ENCODE data around the gene CSNK2A2.
A peak's percentile ranks its signal among the peaks of the same experiment; 100 is the strongest.

Gene CSNK2A2

GRCh38 chr16:58198022-58198683 lies at the start of gene CSNK2A2:
TSS of gene CSNK2A2 (minus strand) at chr16:58198106. CDS start at chr16:58197736, 370 bp downstream.
- DNase-seq: peak; percentile 75

DNA sequence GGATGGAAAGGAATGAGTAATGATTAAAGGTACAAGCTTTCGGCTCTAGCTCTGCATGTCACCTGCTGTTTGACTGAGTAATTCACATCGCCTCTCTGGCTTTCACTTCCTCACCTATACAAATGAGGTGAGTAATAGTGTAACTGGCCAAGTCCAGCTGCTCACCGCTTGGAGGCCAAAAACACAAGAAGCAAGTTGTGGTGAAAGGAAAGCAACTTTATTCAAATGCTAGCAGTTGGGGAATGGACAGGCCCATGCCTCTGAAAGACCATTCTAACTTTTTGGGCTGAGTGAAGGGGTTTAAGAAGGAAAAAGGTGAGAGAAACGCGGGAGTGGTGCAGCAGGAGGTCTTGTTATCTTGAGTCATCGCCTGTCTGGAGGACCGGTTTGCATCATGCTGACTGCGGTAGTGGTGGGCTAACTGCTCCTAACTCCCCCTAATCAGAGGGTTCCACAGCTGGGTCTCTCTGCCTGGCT lies 45.7 kb upstream of the CSNK2A2 start:
- peak; percentile 70 for DNase-seq

GRCh38 chr16:58236831-58237230 lies 38.9 kb upstream of the CSNK2A2 start:
- DNase-seq: no peak

GRCh38 chr16:58236231-58236690 lies 38.4 kb upstream of the CSNK2A2 start:
- DNase-seq: peak; percentile 89

GRCh38 chr16:58235663-58236062 lies 37.8 kb upstream of the CSNK2A2 start:
- DNase-seq: no peak

DNA sequence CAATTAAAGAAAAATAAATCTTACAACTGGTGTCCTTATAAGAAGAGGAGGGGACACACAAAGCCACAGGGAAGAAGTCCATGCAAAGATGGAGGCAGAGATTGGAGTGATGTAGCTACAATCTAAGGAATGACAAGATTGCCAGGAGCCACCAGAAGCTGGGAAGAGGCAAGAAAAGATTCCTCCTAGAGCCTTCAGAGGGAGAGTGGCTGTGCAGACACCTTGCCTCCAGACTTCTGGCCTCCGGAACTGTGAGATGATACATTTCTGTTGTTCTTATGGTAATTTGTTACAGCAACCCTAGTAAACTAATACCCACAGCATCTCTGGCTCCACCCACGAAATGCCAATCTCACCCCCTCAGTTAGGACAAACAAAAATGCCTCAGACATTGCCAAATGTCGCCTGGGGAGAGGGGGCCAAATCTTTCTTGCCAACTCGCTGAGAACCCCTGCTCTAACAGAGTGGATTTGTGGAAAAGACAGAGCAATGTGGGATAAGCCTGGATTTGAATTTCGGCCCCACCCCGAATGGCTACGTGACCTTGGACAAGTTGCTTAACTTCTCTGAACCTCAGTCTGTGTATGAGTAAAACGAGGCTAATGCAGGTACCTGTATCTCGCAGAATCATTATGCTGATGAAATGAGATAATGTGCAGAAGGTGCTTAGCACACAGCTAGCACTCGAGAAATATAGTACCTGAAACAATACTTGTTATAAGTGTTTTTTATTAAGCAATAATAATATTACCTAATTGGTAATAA lies 37.1 kb upstream of the CSNK2A2 start:
- DNase-seq: no peak

- no peak for DNase-seq
Observed at GRCh38 chr16:58230259-58230658, 32.4 kb upstream of the CSNK2A2 start.

DNA sequence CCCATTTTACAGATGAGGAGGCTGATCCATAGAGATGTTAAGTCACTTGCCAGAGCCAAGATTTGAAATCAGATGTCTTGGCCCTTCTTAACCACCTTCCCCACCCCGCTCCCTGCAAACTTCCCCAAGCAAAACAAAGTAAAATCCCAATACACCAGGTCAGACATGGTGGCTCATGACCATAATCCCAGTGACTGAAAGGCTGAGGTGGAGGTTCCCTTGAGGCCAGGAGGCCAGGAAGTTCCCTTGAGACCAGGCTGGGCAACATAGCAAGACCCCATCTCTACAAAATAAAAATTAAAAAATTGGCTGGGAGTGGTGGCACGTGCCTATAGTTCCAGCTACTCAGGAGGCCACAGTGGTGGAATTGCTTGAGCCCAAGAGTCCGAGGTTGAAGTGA lies 28.9 kb upstream of the CSNK2A2 start:
- DNase-seq: no peak

GRCh38 chr16:58225965-58226602 lies 28.2 kb upstream of the CSNK2A2 start:
- DNase-seq: no peak

- peak; percentile 91 for DNase-seq
Observed at GRCh38 chr16:58222532-58223316, 24.8 kb upstream of the CSNK2A2 start.

DNA sequence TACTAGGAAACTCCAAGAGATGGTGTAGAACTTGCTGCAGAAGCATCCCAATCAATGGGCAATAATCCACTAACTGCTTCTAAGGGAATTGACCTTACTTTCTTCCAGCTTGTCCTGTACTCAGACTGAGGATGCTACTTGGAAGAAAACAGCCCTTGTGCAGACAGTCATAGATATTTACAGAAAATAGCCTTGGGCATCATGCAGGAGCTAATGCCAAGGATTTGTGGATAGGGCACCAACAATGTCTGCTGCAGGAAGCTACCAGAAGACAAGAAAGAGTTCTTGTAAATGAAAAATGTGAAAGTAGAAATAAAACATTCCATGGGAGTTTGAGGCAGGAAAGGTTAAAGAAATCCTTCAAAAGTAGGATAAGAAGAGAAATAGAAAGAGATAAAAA lies 21.5 kb upstream of the CSNK2A2 start:
- no peak for DNase-seq

DNA sequence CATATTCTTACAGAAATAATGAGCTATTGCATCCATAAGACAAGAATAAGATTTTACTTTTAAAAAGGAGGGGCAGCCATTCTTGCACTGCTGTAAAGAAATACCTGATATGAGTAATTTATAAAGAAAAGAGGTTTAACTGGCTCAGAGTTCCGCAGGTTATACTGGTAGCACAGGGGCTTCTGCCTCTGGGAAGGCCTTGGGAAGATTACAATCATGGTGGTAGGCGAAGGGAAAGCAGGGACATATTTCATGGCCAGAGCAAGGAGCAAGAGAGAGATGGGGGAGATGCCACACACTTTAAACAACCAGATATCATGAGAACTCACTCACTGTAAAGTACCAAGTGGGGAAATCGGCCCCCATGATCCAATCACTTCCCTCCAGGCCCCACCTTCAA lies 20.9 kb upstream of the CSNK2A2 start:
- DNase-seq: no peak

DNA sequence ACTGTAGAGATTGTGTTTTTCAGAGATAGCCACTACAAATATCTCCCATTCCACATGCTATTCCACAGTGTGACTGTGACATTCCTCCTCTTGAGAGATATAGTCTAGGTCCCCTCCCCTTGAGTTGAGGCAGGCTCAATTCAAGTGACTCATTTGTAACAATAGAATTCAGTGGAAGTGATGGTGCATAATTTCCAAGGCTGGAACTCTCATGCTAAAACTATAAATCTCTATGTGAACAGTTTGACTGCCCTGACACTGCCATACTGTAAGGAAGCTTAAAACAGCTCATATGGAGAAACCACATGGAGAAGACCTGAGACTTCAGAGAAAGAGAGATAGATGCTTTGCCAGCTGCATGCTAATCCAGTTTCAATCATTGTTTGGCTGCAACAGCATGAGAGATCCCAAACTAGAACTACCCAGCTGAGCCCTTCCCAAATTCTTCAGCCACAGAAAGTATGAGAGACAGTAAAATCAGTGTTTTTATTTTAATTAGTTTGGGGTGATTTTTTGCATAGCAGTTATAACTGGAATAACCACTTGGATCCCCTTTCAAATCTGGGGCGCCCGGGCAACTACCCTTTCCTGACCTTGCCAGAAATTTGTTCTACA lies 19.5 kb upstream of the CSNK2A2 start:
- DNase-seq: no peak

DNA sequence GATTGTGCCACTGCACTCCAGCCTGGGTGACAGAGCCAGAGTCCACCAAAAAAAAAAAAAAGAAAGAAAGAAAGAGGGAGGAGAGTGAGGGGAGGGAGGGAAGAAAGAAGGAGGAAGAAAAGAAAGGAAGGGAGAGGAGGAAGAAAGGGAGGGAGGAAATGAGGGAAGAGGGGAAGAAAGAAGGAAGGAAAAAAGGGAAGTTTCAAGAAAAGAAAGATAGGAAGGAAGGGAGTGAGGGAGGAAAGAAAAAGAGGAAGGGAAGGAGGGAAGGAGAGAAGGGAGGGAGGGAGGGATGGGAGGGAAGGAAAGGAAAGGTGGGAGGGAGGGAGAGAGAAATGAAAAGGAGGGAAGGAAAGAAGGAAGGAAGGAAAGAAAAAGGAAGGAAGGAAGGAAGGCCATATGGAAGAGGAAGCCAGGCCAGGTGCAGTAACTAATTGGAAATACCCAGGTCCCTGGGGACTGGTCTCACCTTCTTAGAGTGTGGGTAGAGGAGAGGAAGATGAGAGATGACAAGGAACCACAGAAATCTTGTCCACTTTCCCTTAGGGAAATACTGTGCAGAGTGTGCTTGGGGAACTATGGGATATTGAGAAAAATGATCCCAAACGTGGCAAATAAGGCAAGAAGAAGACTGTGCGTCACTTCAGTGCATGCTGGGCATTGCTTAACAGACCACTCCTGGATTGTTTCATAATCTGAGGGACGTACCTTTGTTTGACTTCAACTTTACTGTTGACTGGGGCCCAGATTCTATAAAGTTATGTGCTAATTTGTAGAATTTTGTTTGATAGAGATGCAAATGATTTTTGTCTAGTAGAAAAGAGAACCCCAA lies 15.1 kb upstream of the CSNK2A2 start:
- no peak for DNase-seq

GRCh38 chr16:58211846-58212245 lies 13.9 kb upstream of the CSNK2A2 start:
- no peak for DNase-seq

DNA sequence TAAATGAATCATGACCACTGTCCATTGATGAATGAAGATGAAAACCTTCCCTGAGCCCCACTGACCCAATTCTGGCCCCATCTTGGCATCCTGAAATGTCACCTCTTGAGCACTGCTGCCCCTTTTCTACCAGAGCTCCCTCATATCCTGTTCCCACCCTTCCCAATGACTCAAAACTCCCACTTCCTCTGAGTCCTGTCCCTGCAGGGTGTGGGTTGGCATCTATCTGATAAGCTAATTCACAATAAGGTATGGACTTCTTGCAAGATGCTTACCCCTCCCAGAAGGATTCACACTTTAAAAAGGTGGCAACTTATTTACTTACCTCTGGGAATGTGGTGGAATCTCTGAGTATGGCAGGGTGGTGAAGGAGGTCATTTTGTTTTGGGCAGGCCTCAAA lies 13.3 kb upstream of the CSNK2A2 start:
- no peak for DNase-seq

DNA sequence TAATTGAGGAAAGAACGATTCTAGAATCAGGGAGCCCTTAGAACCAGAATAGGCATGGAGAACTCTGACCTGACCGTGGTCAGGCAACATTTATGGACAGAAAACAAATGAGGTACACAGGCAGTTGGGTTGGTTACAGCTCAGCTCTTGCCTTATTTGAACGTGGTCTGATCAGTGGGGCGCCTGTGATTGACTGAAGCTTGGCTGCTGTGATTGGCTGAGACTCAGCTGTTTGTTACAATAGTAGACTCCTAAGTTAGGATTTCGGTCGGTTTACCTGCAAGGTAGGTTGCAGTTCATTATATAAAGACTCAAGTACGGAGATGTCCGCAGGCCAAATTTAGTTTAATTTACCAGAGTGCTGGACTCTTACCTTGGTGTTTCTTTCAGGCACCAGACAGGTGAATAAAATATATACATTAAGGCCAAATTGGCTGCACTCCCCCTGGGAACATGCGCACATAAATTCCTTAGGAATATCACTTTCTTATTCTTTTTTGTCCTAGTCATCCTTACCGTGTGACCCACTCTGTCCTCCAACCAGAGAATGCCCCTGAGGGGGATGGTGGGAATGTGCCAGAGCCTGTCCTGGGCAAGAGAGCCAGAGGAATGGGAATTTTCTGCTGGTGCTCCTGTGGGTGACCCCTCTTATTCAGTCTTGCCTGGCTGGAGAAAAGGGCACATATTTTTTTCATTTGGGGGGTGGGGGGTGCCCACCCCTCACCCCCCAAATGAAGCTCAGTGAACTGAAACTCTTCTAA lies 7.5 kb upstream of the CSNK2A2 start:
- DNase-seq: no peak

DNA sequence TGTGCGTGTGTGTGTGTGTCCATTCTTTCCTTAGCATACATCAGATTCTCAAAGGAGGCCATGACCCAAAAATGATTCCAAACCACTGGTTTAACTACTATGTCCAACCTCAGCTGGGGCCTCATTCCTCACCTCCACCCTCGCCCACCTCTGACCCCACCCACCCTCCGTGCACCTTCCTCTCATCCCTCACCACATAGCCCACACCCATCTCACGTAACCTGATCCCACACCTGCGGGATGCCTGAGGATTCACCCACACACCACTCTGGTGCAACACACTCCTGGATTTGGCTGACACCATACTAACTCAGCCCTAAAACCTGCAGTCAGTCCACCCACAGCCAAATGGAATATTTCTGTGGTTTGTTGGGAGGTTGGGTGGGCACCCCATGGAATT lies 3.3 kb upstream of the CSNK2A2 start:
- DNase-seq: no peak

DNA sequence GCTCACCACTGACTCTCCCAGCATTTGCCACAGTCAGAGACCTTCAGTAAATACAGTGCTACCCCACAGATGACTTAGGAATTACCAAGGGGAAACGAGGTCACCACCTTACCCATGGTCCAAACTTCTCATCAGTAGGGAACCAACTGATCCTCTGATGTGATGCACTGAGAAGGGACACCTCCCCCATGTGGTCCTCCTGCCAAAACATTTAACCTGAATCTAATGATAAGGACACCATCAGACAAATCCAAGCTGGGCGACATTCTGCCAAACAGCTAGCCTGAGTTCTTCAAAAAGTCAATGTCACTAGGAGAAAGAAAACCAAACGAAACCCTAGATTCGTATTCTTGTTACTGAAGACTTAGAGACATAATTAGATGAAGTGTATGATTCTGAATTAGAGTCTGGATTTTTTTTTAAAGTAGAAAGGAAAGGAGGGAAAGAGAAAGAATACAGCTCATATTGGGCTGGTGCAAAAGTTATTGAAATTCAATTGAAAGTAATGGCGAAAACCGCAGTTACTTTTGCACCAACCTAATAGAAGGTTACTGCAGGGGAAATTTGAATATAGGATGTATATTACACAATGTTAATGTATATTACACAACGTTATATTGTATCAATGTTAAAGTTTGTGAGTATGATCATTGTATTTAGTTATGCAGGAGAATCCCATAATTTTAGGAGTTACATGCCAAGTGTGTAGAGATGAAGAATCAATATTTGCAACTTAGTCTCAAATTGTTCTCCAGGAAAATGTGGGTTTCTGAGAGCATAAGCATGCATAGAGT lies 2.3 kb upstream of the CSNK2A2 start:
- DNase-seq: no peak

Measured in islet precursor cell (in vitro differentiated cells).